ENCODE measurements around the gene ALDOA.
A peak's percentile ranks its signal among the peaks of the same experiment; 100 is the strongest.

The ALDOA gene

GRCh38 chr16:30068750-30069610 lies 3.4 kb downstream of the ALDOA start:
- peak; percentile 44 for TF ChIP-seq CTCF (conservative IDR thresholded peaks at IDR 0.05; ENCODE audit: control insufficient read depth, insufficient read depth, low read depth, low read length)
- no peak overlapping the region for H3K4me3 ChIP-seq (ENCODE audit: control insufficient read depth, low read depth, low read length)
- peak; percentile 48 for DNase-seq (ENCODE audit: low read depth)

GRCh38 chr16:30069611-30070462 lies 4.3 kb downstream of the ALDOA start:
- TF ChIP-seq CTCF (conservative IDR thresholded peaks at IDR 0.05; ENCODE audit: control insufficient read depth, insufficient read depth, low read depth, low read length): no peak
- no peak overlapping the region for H3K4me3 ChIP-seq (ENCODE audit: control insufficient read depth, low read depth, low read length)
- peak; percentile 32 for DNase-seq (ENCODE audit: low read depth)

- no peak overlapping the region for H3K4me3 ChIP-seq (ENCODE audit: control insufficient read depth, low read depth, low read length)
- TF ChIP-seq CTCF (conservative IDR thresholded peaks at IDR 0.05; ENCODE audit: control insufficient read depth, insufficient read depth, low read depth, low read length): no peak
- no peak for DNase-seq (ENCODE audit: low read depth)
Observed at GRCh38 chr16:30070490-30070889, 4.9 kb downstream of the ALDOA start.

- DNase-seq (ENCODE audit: low read depth): peak; percentile 86
- TF ChIP-seq CTCF (conservative IDR thresholded peaks at IDR 0.05; ENCODE audit: control insufficient read depth, insufficient read depth, low read depth, low read length): no peak
- H3K4me3 ChIP-seq (ENCODE audit: control insufficient read depth, low read depth, low read length): peak within 1 kb of the TSS; percentile 91
Observed at GRCh38 chr16:30075503-30076275, 10.1 kb downstream of the ALDOA start, which contains the start of gene PPP4C. PPP4C (plus strand) TSS chr16:30075994; CDS start chr16:30076378, 384 bp downstream.

GRCh38 chr16:30076276-30076791 lies 10.8 kb downstream of the ALDOA start:
- no peak for TF ChIP-seq CTCF (conservative IDR thresholded peaks at IDR 0.05; ENCODE audit: control insufficient read depth, insufficient read depth, low read depth, low read length)
- no peak for DNase-seq (ENCODE audit: low read depth)
- H3K4me3 ChIP-seq (ENCODE audit: control insufficient read depth, low read depth, low read length): peak overlapping the region; percentile 91

GRCh38 chr16:30077656-30078055 lies 12.1 kb downstream of the ALDOA start:
- no peak overlapping the region for H3K4me3 ChIP-seq (ENCODE audit: control insufficient read depth, low read depth, low read length)
- peak; percentile 51 for DNase-seq (ENCODE audit: low read depth)

More at GRCh38 chr16:30077656-30078055, 12.1 kb downstream of the ALDOA start:
- TF ChIP-seq CTCF (conservative IDR thresholded peaks at IDR 0.05; ENCODE audit: control insufficient read depth, insufficient read depth, low read depth, low read length): no peak
